ENCODE results near the gene AFF1.

AFF1 gene

GRCh38 chr4:87073199-87074120 is 138.6 kb downstream of the AFF1 start:
- peak; percentile 78 for DNase-seq
- peaks cover 25% of the 10 kb centered on the region for H3F3A ChIP-seq (ENCODE audit: insufficient read depth, low read length)
- no peaks in the 10 kb centered on the region for H3K27me3 ChIP-seq (replicated peaks; ENCODE audit: insufficient read depth, low read length)
- peaks cover 86% of the 10 kb centered on the region for H3K79me2 ChIP-seq (ENCODE audit: low read length)
- peak overlapping the region; percentile 53 for H3K4me3 ChIP-seq (ENCODE audit: low read length)
- TF ChIP-seq EZH2 (optimal IDR thresholded peaks at IDR 0.05; ENCODE audit: low read depth, low read length) = no peak
- TF ChIP-seq EZH2phosphoT487 (IDR thresholded peaks at IDR 0.05; ENCODE audit: low read length) = no peak
- TF ChIP-seq CTCF (IDR thresholded peaks at IDR 0.05; ENCODE audit: low read length) = no peak
- no peaks in the 10 kb centered on the region for H3K36me3 ChIP-seq (replicated peaks; ENCODE audit: insufficient read depth, low read length)
- H3K9me3 ChIP-seq (replicated peaks; ENCODE audit: insufficient read depth, low read length) = no peaks in the 10 kb centered on the region
- peaks cover 9% of the 10 kb centered on the region for H3K4me1 ChIP-seq (ENCODE audit: low read length)
- H3K9ac ChIP-seq (ENCODE audit: low read length) = peak overlapping the region; percentile 38; the same call in 1 of the 2 replicates
- H3K9me2 ChIP-seq (replicated peaks; ENCODE audit: insufficient read depth, low read length) = no peaks in the 10 kb centered on the region
- no peaks in the 10 kb centered on the region for H4K20me1 ChIP-seq (ENCODE audit: insufficient read depth, low read length)
- H2AFZ ChIP-seq (ENCODE audit: low read length) = no peak overlapping the region; the same call in 1 of the 2 replicates
- H3K4me2 ChIP-seq (ENCODE audit: low read depth, low read length) = peak overlapping the region; percentile 84
- peak overlapping the region; percentile 69 for H3K27ac ChIP-seq (ENCODE audit: low read length)

DNA sequence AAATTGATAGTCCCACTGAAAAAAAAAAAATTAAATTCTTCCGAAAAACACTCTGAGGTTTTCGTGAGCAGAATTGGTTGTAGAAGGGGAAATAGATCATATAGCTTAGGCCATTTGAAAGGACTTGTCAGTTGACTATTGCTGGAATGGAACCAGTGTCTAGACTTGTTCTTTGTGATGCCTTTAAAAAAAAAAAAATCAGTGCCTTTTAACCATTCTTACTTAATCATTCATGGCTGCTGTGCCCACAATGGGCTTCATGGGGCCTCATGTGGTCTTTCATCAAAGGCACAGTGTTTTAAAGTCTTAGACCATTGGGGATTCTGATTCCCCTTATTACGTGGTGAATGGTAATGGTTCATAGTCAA is 139.3 kb downstream of the AFF1 start:
- Histone ChIP-seq H3K36me3 (replicated peaks; ENCODE audit: insufficient read depth, low read length) (no peaks in the 10 kb centered on the region), H3K9me2 (replicated peaks; ENCODE audit: insufficient read depth, low read length) (no peaks in the 10 kb centered on the region), H3F3A (ENCODE audit: insufficient read depth, low read length) (peaks cover 25% of the 10 kb centered on the region), H3K79me2 (ENCODE audit: low read length) (peaks cover 86% of the 10 kb centered on the region), H3K9ac (ENCODE audit: low read length) (peak overlapping the region; percentile 8; the same call in 1 of the 2 replicates), H3K9me3 (replicated peaks; ENCODE audit: insufficient read depth, low read length) (no peaks in the 10 kb centered on the region), H2AFZ (ENCODE audit: low read length) (no peak overlapping the region), H3K27ac (ENCODE audit: low read length) (peak overlapping the region; percentile 69; the same call in 1 of the 2 replicates), H3K4me3 (ENCODE audit: low read length) (peak overlapping the region; percentile 53), H3K4me2 (ENCODE audit: low read depth, low read length) (peak overlapping the region; percentile 84), H4K20me1 (ENCODE audit: insufficient read depth, low read length) (no peaks in the 10 kb centered on the region), H3K4me1 (ENCODE audit: low read length) (peaks cover 9% of the 10 kb centered on the region), H3K27me3 (replicated peaks; ENCODE audit: insufficient read depth, low read length) (no peaks in the 10 kb centered on the region)
- TF ChIP-seq EZH2 (optimal IDR thresholded peaks at IDR 0.05; ENCODE audit: low read depth, low read length) (no peak), EZH2phosphoT487 (IDR thresholded peaks at IDR 0.05; ENCODE audit: low read length) (no peak), CTCF (IDR thresholded peaks at IDR 0.05; ENCODE audit: low read length) (no peak)
- DNase-seq = no peak

DNA sequence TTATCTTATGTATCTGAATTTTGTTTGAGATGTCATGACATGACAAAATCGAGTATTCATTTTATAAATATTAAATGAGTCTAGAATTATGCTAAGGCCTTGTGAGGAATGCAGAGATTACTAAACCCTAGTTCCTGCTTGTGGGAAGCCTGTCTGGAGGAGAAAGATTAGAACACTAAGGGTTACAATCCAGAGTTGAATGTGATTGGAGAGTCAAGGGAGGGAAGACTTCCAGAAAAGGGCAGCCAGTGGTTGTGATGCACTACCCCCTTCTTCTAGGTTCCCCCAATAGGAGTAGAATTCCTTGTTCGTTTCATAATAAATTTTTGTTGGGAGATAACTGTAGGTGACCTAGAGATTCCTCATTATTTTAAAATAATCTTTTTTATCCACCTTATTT is 141.1 kb downstream of the AFF1 start:
- H3K4me3 ChIP-seq (ENCODE audit: low read length) = no peak overlapping the region

More for the DNA sequence above, 141.1 kb downstream of the AFF1 start:
- no peaks in the 10 kb centered on the region for H3K27me3 ChIP-seq (replicated peaks; ENCODE audit: insufficient read depth, low read length)
- H3K9me3 ChIP-seq (replicated peaks; ENCODE audit: insufficient read depth, low read length) = no peaks in the 10 kb centered on the region
- H3K4me1 ChIP-seq (ENCODE audit: low read length) = peaks cover 9% of the 10 kb centered on the region
- TF ChIP-seq EZH2phosphoT487 (IDR thresholded peaks at IDR 0.05; ENCODE audit: low read length) (no peak), EZH2 (optimal IDR thresholded peaks at IDR 0.05; ENCODE audit: low read depth, low read length) (no peak), CTCF (IDR thresholded peaks at IDR 0.05; ENCODE audit: low read length) (no peak)
- no peak overlapping the region for H3K9ac ChIP-seq (ENCODE audit: low read length)
- H4K20me1 ChIP-seq (ENCODE audit: insufficient read depth, low read length) = 0 out of 2 replicates have a peak, but pooled peaks cover 8% of the 10 kb centered on the region
- no peaks in the 10 kb centered on the region for H3K36me3 ChIP-seq (replicated peaks; ENCODE audit: insufficient read depth, low read length)
- H2AFZ ChIP-seq (ENCODE audit: low read length) = no peak overlapping the region
- H3K9me2 ChIP-seq (replicated peaks; ENCODE audit: insufficient read depth, low read length) = no peaks in the 10 kb centered on the region
- peaks cover 87% of the 10 kb centered on the region for H3K79me2 ChIP-seq (ENCODE audit: low read length)
- no peak overlapping the region for H3K27ac ChIP-seq (ENCODE audit: low read length)
- H3K4me2 ChIP-seq (ENCODE audit: low read depth, low read length) = no peak overlapping the region
- H3F3A ChIP-seq (ENCODE audit: insufficient read depth, low read length) = peaks cover 25% of the 10 kb centered on the region
- no peak for DNase-seq
